BLaER1 treated with 17β-estradiol and CSF1 and Interleukin-3, amounts not matched to agents 10 nM and 100 nM (cell line): ENCODE measurements around the gene SMG6.

Source experiments
- H3K27ac ChIP-seq, 11 experiments: shearing (Covaris generic); formaldehyde crosslinking; 2 replicates each; pipeline ENCODE4 v1.8.1; 2022
- H3K27me3 ChIP-seq, 11 experiments: shearing (Covaris generic); formaldehyde crosslinking; 2 replicates each; pipeline ENCODE4 v1.8.1; 2022
- H3K36me3 ChIP-seq, 11 experiments: shearing (Covaris generic); formaldehyde crosslinking; 2 replicates each; pipeline ENCODE4 v1.8.1; 2022
- H3K4me1 ChIP-seq, 10 experiments: shearing (Covaris generic); formaldehyde crosslinking; 2 replicates each; pipeline ENCODE4 v1.8.1; 2022
- H3K4me2 ChIP-seq, 11 experiments: shearing (Covaris generic); formaldehyde crosslinking; 2 replicates each; pipeline ENCODE4 v1.8.1; 2022
- H3K4me3 ChIP-seq, 10 experiments: shearing (Covaris generic); formaldehyde crosslinking; 2 replicates each; pipeline ENCODE4 v1.8.1; 2022
- H3K9ac ChIP-seq, 11 experiments: shearing (Covaris generic); formaldehyde crosslinking; 2 replicates each; pipeline ENCODE4 v1.8.1; 2022
- H3K9me3 ChIP-seq, 11 experiments: shearing (Covaris generic); formaldehyde crosslinking; replicated peaks in 1 of 11; 2 replicates each; pipeline ENCODE4 v1.8.1; 2022
- H4K20me1 ChIP-seq, 11 experiments: shearing (Covaris generic); formaldehyde crosslinking; 2 replicates each; pipeline ENCODE4 v1.8.1; 2022
- Cebpa-rat ChIP-seq, 11 experiments: shearing (Covaris generic); IDR thresholded peaks; 2 replicates each; pipeline ENCODE4 v1.8.1; 2022

The SMG6 gene

DNA sequence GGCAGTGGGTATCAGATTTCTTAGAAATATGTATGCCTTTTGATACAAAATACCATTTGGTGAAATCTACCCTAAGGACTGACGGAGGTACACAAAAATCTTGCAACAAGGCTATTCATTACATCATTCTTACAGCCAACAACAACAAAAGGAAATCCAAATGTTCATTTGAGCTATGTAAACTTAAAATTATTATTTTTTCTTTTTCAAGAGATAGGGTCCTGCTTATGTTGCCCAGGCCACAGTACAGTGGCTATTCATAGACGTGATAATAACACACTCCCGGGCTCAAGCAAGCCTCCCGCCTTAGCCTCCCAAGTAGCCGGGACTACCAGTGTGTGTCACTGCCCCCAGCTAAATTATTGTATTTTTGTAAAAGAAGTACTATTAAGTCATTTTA is 9.2 kb upstream of the SMG6 start:
- H3K4me3 ChIP-seq: no peak overlapping the region
- H3K4me1 ChIP-seq: no peaks in the 10 kb centered on the region
- no peaks in the 10 kb centered on the region for H3K27me3 ChIP-seq
- peaks cover 0 to 9% (median 0%) of the 10 kb centered on the region in 11 experiments; a peak in 2 of 22 replicates for H3K36me3 ChIP-seq
- no peak overlapping the region for H3K27ac ChIP-seq
- peaks cover 0 to 3% (median 0%) of the 10 kb centered on the region in 11 experiments; a peak in 2 of 22 replicates for H4K20me1 ChIP-seq
- no peaks in the 10 kb centered on the region for H3K9me3 ChIP-seq
- no peak overlapping the region for H3K9ac ChIP-seq
- H3K4me2 ChIP-seq: no peak overlapping the region
- no peak for TF ChIP-seq Cebpa-rat (IDR thresholded peaks at IDR 0.05)

DNA sequence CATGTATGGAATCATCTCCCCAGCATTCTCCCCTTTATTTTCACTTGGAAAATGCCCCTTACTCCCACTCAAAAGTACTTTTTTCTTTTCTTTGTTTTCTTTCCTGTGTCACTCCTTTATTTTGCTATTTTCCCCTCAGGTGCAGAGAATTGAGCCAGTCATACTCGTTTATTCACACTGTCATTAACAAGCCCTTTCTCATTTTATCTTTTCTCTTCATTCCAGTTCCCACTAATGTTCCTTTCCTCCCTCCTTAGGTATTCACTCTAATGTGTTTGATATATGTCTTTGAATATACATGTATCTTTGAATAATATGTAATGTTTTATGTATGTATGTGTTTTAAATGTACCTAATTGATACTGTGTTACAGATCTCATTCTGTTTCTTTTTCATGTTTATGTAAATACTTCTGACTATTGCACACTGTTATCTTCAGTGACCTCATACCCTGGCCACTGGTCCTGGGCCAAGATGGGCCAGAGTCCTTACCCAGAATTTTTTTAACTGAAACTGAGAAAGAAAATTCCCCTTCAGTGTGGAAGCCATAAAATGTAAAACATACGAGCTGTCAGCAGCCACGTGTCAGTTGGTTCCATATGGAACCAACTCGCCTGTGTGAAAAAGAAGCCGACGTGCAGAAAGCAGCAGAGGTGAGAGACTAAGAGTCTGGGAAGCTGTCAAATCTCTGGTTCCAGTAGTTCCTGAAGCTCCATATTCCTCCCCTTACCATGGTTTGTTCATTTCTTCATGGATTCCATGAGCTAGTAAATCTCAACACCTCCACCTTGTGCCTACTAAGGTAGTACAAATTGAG is 6.0 kb upstream of the SMG6 start:
- Histone ChIP-seq H3K27me3 (no peaks in the 10 kb centered on the region), H3K9ac (no peak overlapping the region)
- TF ChIP-seq Cebpa-rat (IDR thresholded peaks at IDR 0.05): no peak

GRCh38 chr17:2304931-2305330 is 1.3 kb upstream of the SMG6 start:
- Histone ChIP-seq H3K4me1 (peaks cover 21 to 41% (median 31%) of the 10 kb centered on the region in 10 experiments), H3K4me3 (peak overlapping the region in 2 of 10 experiments; percentile 96 to 99; a peak in 1 of 20 replicates), H3K9ac (0 out of 22 replicates have a peak overlapping the region, but pooled peaks of 1 of the 11 experiments have one; percentile 11), H3K36me3 (peaks cover 8 to 22% (median 17%) of the 10 kb centered on the region in 11 experiments), H3K9me3 (no peaks in the 10 kb centered on the region), H3K27me3 (no peaks in the 10 kb centered on the region), H3K4me2 (peak overlapping the region in 9 of 11 experiments; percentile 62 to 91 (median 87); a peak in 11 of 22 replicates), H3K27ac (no peak overlapping the region), H4K20me1 (peaks cover 0 to 34% (median 33%) of the 10 kb centered on the region in 11 experiments; a peak in 18 of 22 replicates)
- no peak for TF ChIP-seq Cebpa-rat (IDR thresholded peaks at IDR 0.05)

More for the DNA sequence above, 6.0 kb upstream of the SMG6 start:
- Histone ChIP-seq H3K27ac (no peak overlapping the region), H3K4me1 (peaks cover 0 to 8% (median 3%) of the 10 kb centered on the region in 10 experiments; a peak in 15 of 20 replicates), H3K36me3 (peaks cover 0 to 9% (median 0%) of the 10 kb centered on the region in 11 experiments; a peak in 2 of 22 replicates), H3K4me3 (no peak overlapping the region), H4K20me1 (0 out of 22 replicates have a peak, but pooled peaks cover 0 to 3% (median 0%) of the 10 kb centered on the region in 11 experiments), H3K4me2 (no peak overlapping the region), H3K9me3 (no peaks in the 10 kb centered on the region)

GRCh38 chr17:2302778-2303203 is 794 bp downstream of the SMG6 start:
- TF ChIP-seq Cebpa-rat (IDR thresholded peaks at IDR 0.05): no peak

DNA sequence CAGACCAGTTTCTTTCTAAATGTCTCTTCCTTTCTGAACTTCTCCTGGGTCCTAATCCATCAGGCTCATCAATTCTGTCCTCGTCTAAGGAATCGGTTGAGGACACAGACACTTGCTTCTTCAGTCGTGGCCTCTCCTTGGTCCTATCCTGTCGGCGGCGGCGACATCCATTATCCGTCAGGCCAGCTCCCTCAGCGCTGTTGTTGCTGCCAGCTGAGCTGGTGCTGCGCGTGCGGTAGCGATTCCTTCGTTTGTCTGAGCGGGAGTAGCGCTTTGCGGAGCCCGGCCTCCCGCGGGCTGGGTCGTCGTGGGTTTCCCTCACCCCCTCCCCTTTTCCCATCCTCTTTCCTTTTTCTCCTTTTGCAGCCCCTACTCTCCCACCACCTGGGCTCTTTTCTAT is 3.8 kb downstream of the SMG6 start:
- H3K36me3 ChIP-seq: peaks cover 55 to 73% (median 67%) of the 10 kb centered on the region in 11 experiments
- peaks cover 22 to 49% (median 30%) of the 10 kb centered on the region in 10 experiments for H3K4me1 ChIP-seq
- TF ChIP-seq Cebpa-rat (IDR thresholded peaks at IDR 0.05): no peak
- no peak overlapping the region for H3K4me3 ChIP-seq
- peak overlapping the region in 2 of 11 experiments; percentile 34 to 37; a peak in 3 of 22 replicates for H3K9ac ChIP-seq
- peaks cover 10 to 85% (median 79%) of the 10 kb centered on the region in 11 experiments; a peak in 20 of 22 replicates for H4K20me1 ChIP-seq
- no peaks in the 10 kb centered on the region for H3K9me3 ChIP-seq
- H3K4me2 ChIP-seq: peak overlapping the region in 3 of 11 experiments; percentile 5 to 22 (median 15); a peak in 4 of 22 replicates
- no peaks in the 10 kb centered on the region for H3K27me3 ChIP-seq
- no peak overlapping the region for H3K27ac ChIP-seq

More at GRCh38 chr17:2302778-2303203, 794 bp downstream of the SMG6 start:
- Histone ChIP-seq H3K27ac (peak overlapping the region; percentile 64 to 94 (median 90)), H3K4me2 (peak overlapping the region; percentile 86 to 97 (median 94)), H3K27me3 (no peaks in the 10 kb centered on the region), H3K4me3 (peak overlapping the region; percentile 84 to 99 (median 96)), H3K36me3 (peaks cover 24 to 43% (median 37%) of the 10 kb centered on the region in 11 experiments), H4K20me1 (peaks cover 6 to 55% (median 51%) of the 10 kb centered on the region in 11 experiments; a peak in 20 of 22 replicates), H3K9me3 (no peaks in the 10 kb centered on the region), H3K9ac (peak overlapping the region; percentile 92 to 96 (median 94)), H3K4me1 (peaks cover 23 to 52% (median 34%) of the 10 kb centered on the region in 10 experiments)

GRCh38 chr17:2299136-2299535 is 4.4 kb downstream of the SMG6 start:
- peaks cover 16 to 91% (median 85%) of the 10 kb centered on the region in 11 experiments; a peak in 20 of 22 replicates for H4K20me1 ChIP-seq
- no peak overlapping the region for H3K4me3 ChIP-seq
- no peak for TF ChIP-seq Cebpa-rat (IDR thresholded peaks at IDR 0.05)
- H3K9me3 ChIP-seq: no peaks in the 10 kb centered on the region
- no peak overlapping the region for H3K27ac ChIP-seq
- H3K9ac ChIP-seq: peak overlapping the region in 3 of 11 experiments; percentile 5 to 34 (median 10); a peak in 1 of 22 replicates
- peak overlapping the region in 1 of 11 experiments; percentile 10; a peak in 2 of 22 replicates for H3K4me2 ChIP-seq
- peaks cover 61 to 79% (median 73%) of the 10 kb centered on the region in 11 experiments for H3K36me3 ChIP-seq
- no peaks in the 10 kb centered on the region for H3K27me3 ChIP-seq
- H3K4me1 ChIP-seq: peaks cover 16 to 43% (median 26%) of the 10 kb centered on the region in 10 experiments

DNA sequence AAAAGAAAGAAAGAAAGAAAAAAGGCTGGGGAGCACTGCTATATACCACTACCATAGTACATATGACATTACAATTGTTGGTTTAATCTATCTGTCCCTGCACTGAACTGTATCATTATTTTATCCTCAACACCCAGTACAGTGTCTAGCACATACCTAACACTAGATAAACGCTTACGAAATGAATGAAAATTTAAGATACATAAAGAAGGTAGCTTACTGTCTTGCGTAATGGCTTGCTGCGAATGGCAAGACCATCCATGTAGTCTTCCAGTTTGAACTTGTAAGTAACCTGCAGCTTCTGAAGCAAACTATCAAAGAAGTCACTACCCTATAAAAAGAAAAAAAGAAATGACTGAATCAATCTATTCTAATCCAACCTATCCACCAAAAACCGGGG is 6.6 kb downstream of the SMG6 start:
- Histone ChIP-seq H3K27me3 (no peaks in the 10 kb centered on the region), H4K20me1 (peaks cover 16 to 100% (median 84%) of the 10 kb centered on the region in 11 experiments; a peak in 19 of 22 replicates), H3K9ac (no peak overlapping the region), H3K36me3 (peaks cover 82 to 100% (median 94%) of the 10 kb centered on the region in 11 experiments), H3K9me3 (no peaks in the 10 kb centered on the region), H3K4me2 (no peak overlapping the region), H3K27ac (no peak overlapping the region), H3K4me3 (no peak overlapping the region), H3K4me1 (peaks cover 4 to 33% (median 16%) of the 10 kb centered on the region in 10 experiments; a peak in 19 of 20 replicates)
- no peak; a peak in 1 of 22 replicates for TF ChIP-seq Cebpa-rat (IDR thresholded peaks at IDR 0.05)

DNA sequence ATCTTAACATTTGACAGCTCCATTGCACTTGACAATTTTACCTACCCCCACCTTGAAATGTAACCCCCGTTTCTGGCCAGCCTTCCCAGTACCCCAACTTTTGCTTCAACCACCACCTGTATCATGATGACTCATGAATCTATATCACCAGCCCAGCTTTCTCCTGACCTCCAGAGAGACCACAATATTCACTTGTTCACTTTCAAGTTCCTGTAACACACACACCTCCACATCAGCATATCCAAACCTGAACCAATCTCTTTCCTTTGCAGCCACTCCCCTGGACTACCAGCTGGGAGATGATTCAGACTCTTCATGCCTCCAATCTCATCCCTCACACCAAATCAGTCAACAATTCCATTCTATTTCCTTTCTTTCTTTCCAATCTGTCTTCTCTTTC is 8.0 kb downstream of the SMG6 start:
- Histone ChIP-seq H3K4me2 (no peak overlapping the region), H4K20me1 (peaks cover 16 to 98% (median 81%) of the 10 kb centered on the region in 11 experiments; a peak in 19 of 22 replicates), H3K36me3 (peaks cover 94 to 100% (median 100%) of the 10 kb centered on the region in 11 experiments), H3K9me3 (no peaks in the 10 kb centered on the region), H3K4me1 (peaks cover 0 to 19% (median 7%) of the 10 kb centered on the region in 10 experiments; a peak in 7 of 20 replicates), H3K27ac (no peak overlapping the region), H3K4me3 (no peak overlapping the region), H3K27me3 (no peaks in the 10 kb centered on the region), H3K9ac (no peak overlapping the region)
- no peak for TF ChIP-seq Cebpa-rat (IDR thresholded peaks at IDR 0.05)

GRCh38 chr17:2292100-2292499 is 11.5 kb downstream of the SMG6 start:
- peaks cover 90 to 100% (median 98%) of the 10 kb centered on the region in 11 experiments for H3K36me3 ChIP-seq
- no peak overlapping the region for H3K9ac ChIP-seq
- H3K4me2 ChIP-seq: no peak overlapping the region
- no peak for TF ChIP-seq Cebpa-rat (IDR thresholded peaks at IDR 0.05)
- H3K27me3 ChIP-seq: no peaks in the 10 kb centered on the region
- H3K27ac ChIP-seq: no peak overlapping the region
- H3K9me3 ChIP-seq: no peaks in the 10 kb centered on the region
- no peak overlapping the region for H3K4me3 ChIP-seq
- H3K4me1 ChIP-seq: no peaks in the 10 kb centered on the region
- H4K20me1 ChIP-seq: peaks cover 6 to 84% (median 47%) of the 10 kb centered on the region in 11 experiments; a peak in 19 of 22 replicates
